ENCODE results near the gene CLEC20A.

The CLEC20A gene

DNA sequence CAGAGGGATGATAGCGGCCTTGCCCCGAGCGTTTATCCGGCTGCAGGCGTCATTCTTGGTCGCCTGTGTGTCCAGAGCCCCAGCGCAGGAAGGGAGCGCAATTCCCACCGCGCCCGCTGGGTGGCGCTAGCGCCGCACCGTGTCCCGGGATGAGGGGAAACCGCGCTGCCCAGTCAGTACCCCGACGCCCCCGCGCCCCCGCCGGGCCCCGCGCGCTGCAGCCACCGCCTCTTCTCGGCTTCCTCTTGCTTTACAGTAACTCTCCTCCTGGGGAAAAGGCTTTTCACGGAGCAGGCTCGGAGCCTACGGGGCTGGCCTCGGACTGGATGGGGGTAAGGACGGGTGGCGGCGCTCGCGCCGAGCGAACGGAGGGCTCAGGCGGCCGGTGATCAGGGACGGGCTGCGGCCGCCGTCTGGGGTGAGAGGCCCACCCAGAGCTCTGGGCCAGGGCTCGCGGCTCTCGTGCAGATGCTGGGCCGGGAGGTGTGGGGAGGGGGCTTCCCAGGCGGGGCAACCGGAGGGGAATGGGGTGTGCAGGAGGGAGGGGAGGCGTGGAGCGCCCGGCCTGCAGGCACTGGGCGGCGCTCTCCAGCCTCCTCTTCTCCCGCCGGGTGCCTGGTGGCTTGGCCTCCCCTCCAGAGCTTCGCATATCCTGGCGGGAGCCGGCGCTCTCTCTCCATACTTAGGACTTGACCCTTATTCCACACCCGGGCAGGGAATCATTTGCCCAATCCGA, 46.0 kb upstream of the CLEC20A start (continued):
- TF ChIP-seq, protein P1, sequence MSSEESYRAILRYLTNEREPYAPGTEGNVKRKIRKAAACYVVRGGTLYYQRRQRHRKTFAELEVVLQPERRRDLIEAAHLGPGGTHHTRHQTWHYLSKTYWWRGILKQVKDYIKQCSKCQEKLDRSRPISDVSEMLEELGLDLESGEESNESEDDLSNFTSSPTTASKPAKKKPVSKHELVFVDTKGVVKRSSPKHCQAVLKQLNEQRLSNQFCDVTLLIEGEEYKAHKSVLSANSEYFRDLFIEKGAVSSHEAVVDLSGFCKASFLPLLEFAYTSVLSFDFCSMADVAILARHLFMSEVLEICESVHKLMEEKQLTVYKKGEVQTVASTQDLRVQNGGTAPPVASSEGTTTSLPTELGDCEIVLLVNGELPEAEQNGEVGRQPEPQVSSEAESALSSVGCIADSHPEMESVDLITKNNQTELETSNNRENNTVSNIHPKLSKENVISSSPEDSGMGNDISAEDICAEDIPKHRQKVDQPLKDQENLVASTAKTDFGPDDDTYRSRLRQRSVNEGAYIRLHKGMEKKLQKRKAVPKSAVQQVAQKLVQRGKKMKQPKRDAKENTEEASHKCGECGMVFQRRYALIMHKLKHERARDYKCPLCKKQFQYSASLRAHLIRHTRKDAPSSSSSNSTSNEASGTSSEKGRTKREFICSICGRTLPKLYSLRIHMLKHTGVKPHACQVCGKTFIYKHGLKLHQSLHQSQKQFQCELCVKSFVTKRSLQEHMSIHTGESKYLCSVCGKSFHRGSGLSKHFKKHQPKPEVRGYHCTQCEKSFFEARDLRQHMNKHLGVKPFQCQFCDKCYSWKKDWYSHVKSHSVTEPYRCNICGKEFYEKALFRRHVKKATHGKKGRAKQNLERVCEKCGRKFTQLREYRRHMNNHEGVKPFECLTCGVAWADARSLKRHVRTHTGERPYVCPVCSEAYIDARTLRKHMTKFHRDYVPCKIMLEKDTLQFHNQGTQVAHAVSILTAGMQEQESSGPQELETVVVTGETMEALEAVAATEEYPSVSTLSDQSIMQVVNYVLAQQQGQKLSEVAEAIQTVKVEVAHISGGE (tag by site-specific recombination; conservative IDR thresholded peaks at IDR 0.05; ENCODE audit: low read depth), result peak; percentile 11; the same call in 1 of the 2 replicates
- no peak for TF ChIP-seq ZNF248 (tag by site-specific recombination; IDR thresholded peaks at IDR 0.05)
- peak; percentile 45 for TF ChIP-seq KLF1 (tag by site-specific recombination; IDR thresholded peaks at IDR 0.05)
- TF ChIP-seq ZNF426 (tag by site-specific recombination; IDR thresholded peaks at IDR 0.05), result no peak
- TF ChIP-seq, protein P2, sequence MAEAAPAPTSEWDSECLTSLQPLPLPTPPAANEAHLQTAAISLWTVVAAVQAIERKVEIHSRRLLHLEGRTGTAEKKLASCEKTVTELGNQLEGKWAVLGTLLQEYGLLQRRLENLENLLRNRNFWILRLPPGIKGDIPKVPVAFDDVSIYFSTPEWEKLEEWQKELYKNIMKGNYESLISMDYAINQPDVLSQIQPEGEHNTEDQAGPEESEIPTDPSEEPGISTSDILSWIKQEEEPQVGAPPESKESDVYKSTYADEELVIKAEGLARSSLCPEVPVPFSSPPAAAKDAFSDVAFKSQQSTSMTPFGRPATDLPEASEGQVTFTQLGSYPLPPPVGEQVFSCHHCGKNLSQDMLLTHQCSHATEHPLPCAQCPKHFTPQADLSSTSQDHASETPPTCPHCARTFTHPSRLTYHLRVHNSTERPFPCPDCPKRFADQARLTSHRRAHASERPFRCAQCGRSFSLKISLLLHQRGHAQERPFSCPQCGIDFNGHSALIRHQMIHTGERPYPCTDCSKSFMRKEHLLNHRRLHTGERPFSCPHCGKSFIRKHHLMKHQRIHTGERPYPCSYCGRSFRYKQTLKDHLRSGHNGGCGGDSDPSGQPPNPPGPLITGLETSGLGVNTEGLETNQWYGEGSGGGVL (tag by site-specific recombination; IDR thresholded peaks at IDR 0.05), result peak; percentile 52; the same call in 1 of the 2 replicates
- peak; percentile 36; the same call in 1 of the 2 replicates for TF ChIP-seq ZBTB17 (tag by site-specific recombination; IDR thresholded peaks at IDR 0.05)
- TF ChIP-seq, protein P3, sequence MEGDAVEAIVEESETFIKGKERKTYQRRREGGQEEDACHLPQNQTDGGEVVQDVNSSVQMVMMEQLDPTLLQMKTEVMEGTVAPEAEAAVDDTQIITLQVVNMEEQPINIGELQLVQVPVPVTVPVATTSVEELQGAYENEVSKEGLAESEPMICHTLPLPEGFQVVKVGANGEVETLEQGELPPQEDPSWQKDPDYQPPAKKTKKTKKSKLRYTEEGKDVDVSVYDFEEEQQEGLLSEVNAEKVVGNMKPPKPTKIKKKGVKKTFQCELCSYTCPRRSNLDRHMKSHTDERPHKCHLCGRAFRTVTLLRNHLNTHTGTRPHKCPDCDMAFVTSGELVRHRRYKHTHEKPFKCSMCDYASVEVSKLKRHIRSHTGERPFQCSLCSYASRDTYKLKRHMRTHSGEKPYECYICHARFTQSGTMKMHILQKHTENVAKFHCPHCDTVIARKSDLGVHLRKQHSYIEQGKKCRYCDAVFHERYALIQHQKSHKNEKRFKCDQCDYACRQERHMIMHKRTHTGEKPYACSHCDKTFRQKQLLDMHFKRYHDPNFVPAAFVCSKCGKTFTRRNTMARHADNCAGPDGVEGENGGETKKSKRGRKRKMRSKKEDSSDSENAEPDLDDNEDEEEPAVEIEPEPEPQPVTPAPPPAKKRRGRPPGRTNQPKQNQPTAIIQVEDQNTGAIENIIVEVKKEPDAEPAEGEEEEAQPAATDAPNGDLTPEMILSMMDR (tag by site-specific recombination; IDR thresholded peaks at IDR 0.05), result peak; percentile 88
- TF ChIP-seq ZNF548 (tag by site-specific recombination; IDR thresholded peaks at IDR 0.05), result no peak
- TF ChIP-seq, protein P4, sequence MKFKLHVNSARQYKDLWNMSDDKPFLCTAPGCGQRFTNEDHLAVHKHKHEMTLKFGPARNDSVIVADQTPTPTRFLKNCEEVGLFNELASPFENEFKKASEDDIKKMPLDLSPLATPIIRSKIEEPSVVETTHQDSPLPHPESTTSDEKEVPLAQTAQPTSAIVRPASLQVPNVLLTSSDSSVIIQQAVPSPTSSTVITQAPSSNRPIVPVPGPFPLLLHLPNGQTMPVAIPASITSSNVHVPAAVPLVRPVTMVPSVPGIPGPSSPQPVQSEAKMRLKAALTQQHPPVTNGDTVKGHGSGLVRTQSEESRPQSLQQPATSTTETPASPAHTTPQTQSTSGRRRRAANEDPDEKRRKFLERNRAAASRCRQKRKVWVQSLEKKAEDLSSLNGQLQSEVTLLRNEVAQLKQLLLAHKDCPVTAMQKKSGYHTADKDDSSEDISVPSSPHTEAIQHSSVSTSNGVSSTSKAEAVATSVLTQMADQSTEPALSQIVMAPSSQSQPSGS (tag by site-specific recombination; IDR thresholded peaks at IDR 0.05; ENCODE audit: low read depth), result no peak
- no peak for TF ChIP-seq ZNF311 (tag by site-specific recombination; IDR thresholded peaks at IDR 0.05; ENCODE audit: borderline replicate concordance)
- TF ChIP-seq, protein P5, sequence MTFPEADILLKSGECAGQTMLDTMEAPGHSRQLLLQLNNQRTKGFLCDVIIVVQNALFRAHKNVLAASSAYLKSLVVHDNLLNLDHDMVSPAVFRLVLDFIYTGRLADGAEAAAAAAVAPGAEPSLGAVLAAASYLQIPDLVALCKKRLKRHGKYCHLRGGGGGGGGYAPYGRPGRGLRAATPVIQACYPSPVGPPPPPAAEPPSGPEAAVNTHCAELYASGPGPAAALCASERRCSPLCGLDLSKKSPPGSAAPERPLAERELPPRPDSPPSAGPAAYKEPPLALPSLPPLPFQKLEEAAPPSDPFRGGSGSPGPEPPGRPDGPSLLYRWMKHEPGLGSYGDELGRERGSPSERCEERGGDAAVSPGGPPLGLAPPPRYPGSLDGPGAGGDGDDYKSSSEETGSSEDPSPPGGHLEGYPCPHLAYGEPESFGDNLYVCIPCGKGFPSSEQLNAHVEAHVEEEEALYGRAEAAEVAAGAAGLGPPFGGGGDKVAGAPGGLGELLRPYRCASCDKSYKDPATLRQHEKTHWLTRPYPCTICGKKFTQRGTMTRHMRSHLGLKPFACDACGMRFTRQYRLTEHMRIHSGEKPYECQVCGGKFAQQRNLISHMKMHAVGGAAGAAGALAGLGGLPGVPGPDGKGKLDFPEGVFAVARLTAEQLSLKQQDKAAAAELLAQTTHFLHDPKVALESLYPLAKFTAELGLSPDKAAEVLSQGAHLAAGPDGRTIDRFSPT (tag by site-specific recombination; IDR thresholded peaks at IDR 0.05), result peak; percentile 83
- TF ChIP-seq ZNF549 (tag by site-specific recombination; IDR thresholded peaks at IDR 0.05), result no peak
- peak; percentile 76; the same call in 1 of the 2 replicates for TF ChIP-seq ZNF777 (tag by site-specific recombination; IDR thresholded peaks at IDR 0.05; ENCODE audit: borderline replicate concordance)
- peak; percentile 97 for TF ChIP-seq ZNF37A (tag by site-specific recombination; IDR thresholded peaks at IDR 0.05)
- TF ChIP-seq ZFP37 (tag by site-specific recombination; IDR thresholded peaks at IDR 0.05), result 0 out of 2 replicates have a peak, but pooled peaks have one; percentile 17
- TF ChIP-seq ZNF629 (tag by site-specific recombination; IDR thresholded peaks at IDR 0.05), result no peak
- TF ChIP-seq, protein P6, sequence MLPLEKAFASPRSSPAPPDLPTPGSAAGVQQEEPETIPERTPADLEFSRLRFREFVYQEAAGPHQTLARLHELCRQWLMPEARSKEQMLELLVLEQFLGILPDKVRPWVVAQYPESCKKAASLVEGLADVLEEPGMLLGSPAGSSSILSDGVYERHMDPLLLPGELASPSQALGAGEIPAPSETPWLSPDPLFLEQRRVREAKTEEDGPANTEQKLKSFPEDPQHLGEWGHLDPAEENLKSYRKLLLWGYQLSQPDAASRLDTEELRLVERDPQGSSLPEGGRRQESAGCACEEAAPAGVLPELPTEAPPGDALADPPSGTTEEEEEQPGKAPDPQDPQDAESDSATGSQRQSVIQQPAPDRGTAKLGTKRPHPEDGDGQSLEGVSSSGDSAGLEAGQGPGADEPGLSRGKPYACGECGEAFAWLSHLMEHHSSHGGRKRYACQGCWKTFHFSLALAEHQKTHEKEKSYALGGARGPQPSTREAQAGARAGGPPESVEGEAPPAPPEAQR (tag by site-specific recombination; IDR thresholded peaks at IDR 0.05), result no peak
- TF ChIP-seq ZNF837 (tag by site-specific recombination; IDR thresholded peaks at IDR 0.05), result no peak
- TF ChIP-seq, protein P7, sequence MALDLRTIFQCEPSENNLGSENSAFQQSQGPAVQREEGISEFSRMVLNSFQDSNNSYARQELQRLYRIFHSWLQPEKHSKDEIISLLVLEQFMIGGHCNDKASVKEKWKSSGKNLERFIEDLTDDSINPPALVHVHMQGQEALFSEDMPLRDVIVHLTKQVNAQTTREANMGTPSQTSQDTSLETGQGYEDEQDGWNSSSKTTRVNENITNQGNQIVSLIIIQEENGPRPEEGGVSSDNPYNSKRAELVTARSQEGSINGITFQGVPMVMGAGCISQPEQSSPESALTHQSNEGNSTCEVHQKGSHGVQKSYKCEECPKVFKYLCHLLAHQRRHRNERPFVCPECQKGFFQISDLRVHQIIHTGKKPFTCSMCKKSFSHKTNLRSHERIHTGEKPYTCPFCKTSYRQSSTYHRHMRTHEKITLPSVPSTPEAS (tag by site-specific recombination; IDR thresholded peaks at IDR 0.05), result 0 out of 2 replicates have a peak, but pooled peaks have one; percentile 0
- TF ChIP-seq ZBTB8A (tag by site-specific recombination; IDR thresholded peaks at IDR 0.05), result peak; percentile 92
- TF ChIP-seq, protein P8, sequence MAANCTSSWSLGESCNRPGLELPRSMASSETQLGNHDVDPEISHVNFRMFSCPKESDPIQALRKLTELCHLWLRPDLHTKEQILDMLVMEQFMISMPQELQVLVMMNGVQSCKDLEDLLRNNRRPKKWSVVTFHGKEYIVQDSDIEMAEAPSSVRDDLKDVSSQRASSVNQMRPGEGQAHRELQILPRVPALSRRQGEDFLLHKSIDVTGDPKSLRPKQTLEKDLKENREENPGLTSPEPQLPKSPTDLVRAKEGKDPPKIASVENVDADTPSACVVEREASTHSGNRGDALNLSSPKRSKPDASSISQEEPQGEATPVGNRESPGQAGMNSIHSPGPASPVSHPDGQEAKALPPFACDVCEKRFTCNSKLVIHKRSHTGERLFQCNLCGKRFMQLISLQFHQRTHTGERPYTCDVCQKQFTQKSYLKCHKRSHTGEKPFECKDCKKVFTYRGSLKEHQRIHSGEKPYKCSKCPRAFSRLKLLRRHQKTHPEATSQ (tag by site-specific recombination; IDR thresholded peaks at IDR 0.05), result no peak; the same call in 1 of the 2 replicates
